CD4-positive, alpha-beta T cell treated with Interleukin-6 for 4 hours (primary cell): ENCODE data around the gene CTBP1.
A peak's percentile ranks its signal among the peaks of the same experiment; 100 is the strongest.

Experiments
- DNase-seq: peaks from one replicate; pipeline ENCODE4 v3.0.0-alpha.2; 2020; ENCODE audit warnings: mixed read lengths

CTBP1 gene

DNA sequence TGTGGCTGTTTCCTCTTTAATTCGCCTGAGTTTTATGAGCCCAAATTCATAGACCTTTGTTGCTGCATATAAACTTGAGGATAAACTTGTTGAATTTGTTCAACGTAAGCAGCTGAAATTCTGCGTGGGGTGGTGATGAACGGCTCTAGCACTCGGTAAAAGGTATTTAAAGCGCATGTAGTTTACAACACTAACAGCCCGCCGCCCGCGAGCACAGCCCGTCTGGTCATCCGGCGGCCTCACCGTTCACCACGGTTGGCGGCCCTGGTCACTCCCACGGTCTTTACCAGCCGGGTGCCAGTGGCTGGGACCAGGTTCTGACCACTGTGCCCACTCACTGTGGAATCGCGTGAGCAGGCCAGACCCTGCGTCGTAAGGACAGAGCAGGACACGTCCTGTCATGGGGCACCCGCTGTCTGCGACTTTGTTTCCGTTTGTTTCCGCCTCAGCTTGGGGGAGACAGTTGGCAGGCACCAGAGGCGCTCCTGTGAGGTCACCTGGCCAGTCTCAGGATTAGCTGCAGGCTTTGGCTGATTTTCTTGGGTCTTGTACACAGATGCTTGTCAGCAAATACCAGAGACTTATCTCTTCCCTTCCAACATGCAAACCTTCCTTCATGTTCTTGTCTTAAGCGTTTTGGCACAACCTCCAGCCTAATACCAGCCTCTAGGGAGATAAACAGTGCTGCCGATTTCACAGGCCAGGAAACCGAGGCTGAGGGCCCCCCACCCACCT lies 39.8 kb downstream of the CTBP1 start:
- DNase-seq = no peak

DNA sequence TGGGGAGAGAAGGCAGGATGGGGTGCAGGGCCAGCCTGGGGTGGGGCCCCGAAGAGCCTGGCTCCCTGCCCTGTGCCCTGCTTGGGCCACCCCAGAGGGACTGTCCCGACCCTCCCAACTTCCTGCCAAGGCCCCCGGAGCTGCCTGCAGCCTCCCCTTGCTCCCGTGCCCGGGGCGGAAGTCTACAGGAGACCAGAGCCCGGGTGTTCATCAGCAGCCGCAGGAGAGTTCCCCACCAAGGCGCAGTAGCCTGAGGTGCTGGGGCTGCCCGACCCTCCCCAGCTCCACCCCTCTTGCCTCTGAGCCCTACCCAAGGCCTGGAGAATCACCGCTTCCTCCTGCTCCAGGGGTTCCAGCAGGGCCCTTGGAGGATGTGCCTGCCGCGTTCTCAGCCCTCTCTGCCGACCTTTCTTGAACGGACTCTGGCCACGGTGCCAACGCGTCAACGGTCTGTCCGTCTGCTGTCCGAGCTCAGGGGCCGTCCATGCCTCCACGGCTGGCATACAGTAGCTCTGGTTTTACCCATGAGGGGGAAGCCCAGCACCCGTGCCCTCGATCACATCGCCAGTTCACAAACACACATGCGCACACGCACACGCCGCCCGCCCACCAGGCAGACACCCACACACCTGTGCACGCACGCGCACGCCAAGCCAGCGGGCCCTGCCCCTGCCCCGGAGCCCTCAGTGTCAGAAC lies 40.5 kb downstream of the CTBP1 start:
- no peak for DNase-seq

DNA sequence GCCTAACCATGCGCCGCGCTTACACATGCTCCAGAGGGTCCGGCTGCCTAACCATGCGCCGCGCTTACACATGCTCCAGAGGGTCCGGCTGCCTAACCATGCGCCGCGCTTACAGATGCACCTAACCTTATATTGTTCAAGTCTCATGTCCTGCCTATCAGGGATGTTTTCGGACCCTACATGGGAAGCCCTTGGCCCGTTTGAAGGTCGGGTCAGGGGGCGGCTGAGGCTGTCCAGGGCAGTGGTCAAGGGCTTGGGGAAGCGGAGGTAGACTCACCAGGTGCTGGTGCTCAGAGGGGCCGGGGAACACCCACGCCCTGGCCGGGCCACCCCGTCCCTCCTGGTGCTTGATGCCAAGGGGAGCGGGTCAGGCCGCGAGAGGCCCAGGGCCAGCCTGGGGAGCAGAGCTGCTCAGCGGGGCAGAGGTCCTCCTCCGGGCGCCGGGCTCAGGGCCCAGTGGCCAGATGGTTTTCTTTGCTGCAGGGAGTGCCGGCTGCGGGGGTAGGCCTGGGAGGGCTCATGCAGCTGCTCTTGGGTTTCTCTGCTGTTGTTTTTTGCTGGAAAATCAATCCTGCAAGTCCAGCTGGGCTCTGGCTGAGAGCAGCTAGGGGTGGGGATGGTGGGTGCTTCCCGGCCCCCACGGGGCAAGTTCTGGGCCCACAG lies 41.2 kb downstream of the CTBP1 start:
- DNase-seq = no peak

DNA sequence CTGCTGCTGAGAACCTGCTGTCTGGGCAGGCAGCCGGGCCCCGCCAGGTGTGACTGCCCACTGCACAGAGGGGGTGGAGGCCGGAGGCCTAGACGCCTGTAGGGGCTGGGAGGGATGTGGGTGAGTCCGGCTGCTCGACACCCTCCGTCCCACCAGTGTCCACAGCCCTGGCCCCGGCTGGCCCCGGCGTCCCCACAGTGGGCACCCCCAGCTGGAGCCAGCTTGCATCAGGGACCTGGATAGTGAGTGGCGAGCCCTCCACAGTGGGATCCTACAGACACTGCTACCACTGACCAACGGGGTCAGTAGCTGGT lies 41.8 kb downstream of the CTBP1 start:
- DNase-seq = no peak

DNA sequence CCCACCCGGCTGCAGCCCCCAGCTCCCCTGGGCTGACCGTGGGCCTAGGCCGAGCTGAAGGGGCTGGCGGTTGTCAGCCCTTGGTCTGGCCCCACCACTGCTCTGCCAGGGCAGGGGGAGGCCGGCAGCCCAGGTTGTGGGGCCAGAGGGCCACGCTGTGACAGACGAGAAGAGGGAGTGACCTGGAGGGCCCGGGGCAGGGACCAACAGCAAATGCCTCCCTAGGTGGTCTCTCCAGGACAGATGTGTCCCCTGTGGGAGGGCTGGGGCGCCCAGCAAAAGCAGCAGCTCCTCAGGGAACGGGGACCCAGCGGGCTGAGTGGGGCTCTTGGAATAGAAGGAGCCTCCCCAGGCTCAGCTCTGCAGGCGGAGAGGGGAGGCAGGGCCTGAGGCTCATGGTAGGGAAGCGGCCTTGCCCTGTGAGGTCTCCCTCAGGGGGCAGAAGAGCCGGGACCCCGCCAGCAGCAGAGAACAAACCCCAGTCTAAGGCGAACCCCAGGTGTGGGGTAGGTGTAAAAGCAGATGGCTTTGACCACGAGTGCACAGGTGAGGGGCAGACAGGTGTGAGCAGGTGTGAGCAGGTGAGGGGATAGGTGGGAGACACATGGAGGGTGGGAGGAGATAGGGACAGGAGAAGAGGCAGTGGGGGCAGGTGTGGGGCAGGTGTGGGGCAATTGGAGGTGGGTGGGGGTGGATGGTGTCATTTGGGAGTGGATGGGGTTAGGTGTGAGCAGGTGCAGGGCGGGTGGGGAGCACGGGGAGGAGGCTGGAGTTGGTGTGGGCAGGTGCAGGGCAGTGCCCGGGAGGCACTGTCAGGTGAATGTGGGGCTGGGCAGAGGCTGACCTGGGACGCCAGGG lies 42.4 kb downstream of the CTBP1 start:
- DNase-seq = no peak

DNA sequence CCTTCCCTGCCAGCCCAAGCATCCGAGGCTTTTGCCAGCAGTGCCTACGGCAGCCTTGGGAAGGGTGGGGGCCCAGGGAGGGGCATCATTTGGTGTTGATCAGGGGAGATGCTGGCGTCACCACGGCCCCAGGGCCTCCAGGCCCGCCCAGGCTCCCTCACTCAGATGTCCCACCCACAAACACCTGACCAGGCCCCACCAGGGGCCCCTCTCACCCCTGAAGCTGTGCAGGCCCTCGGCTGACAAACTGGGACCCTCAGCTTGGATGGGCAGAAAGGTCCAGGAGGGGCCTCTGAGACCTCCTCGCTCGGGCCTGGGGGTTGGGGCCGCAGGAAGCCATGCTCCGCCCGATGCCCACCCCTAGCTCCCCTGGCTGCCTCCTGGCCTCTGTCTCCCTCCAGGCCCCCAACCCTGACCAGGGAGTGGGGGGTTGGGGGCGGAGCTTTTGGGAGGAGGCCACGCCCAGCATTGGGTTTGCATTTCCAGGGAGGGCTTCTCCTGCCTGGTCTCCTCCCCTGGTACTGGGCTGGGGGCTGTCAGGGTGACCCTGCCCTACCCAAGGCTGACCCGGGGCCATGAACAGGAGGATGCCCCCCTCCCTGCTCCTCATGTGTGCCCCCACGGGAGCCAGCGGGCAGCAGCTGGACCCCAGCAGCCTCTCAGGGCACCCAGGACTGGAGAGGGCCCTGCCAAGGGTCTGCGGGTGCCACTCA lies 43.2 kb downstream of the CTBP1 start:
- DNase-seq = no peak

DNA sequence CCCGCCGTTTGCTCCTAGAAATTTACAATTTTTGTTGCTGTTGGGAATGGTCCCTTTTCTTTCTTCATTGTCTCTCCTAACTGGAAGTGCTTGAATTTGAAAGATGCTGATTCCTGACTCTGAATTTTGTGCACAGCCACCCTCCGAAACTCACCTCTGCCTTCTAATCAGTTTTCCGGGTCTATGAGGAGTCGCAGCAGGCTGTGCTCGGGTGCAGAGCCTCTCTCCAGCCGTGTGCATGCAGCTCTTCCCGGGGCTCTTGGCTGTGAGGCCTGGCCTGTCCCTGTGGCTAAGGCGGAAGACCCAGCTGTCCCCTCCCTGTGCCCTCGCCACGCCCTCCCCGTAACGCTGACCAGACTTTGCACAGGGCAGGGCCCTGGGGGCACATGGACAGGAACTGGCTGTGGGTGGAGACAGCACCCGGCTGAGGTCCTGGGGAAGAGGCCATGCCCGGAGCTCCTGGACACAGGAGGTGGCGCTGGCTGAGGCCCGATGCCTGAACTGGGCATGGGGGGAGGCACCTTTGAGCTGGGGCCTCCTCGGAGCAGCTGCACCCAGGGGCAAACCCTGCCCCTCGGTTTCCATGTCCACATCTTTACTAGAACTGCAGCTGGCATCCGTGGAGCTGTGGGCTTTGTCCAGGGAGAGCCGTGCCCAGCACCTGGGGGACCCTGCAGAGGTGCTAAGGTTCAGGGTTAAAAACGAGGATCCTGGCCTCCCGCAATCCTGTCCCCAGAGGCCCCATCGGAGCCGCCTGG lies 43.9 kb downstream of the CTBP1 start:
- DNase-seq = no peak

DNA sequence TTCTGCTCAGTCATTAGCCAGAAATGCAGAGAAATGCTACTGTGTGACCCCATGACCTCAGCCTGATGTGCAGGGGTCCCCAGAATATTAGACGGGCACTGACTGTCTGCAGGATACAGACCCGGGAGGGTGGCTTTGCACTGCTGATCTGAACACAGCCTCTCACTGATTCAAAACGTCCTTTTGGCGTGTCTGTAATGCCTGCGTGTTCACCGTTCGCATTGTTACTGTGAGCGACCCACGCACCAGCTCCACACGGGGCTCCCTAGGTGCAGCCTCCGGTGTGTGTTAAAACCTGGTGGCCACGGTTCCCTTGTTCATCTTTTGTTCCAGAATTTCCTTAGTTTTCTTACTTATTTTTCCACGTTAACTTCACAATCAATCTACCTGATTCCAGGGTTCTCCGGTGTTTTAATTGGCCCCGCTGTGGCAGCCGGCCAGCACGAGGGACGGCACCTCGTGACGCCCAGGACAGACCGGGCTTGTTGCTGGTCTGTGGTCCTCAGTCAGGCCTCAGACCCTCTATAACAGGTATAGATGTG lies 44.6 kb downstream of the CTBP1 start:
- DNase-seq = no peak

DNA sequence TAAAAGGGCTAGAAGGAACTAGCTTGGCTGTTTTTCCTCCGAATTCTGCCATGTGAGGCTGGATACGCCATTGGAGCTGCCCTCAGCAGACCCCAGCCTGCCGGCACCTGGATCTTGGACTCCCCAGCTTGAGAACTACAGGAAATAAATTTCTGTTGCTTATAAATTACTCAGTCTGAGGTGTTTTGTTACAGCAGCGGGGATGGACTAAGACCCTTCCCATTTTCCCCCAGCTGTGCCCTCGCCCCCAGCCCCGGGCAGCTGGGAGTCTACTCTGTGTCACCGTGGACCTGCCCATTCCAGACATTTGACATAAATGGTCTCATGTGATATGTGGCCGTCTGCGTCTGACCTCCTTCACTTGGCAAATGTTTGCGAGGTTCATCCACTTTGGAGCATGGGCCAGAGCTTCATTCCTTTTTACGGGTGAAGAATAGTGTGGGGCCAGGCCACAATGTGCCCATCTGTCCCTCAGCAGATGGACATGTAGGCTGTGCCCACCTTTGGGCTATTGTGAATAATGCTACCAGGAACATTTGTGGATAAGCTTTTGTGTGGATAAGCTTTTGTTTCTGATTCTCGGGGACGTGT lies 45.8 kb downstream of the CTBP1 start:
- no peak for DNase-seq

DNA sequence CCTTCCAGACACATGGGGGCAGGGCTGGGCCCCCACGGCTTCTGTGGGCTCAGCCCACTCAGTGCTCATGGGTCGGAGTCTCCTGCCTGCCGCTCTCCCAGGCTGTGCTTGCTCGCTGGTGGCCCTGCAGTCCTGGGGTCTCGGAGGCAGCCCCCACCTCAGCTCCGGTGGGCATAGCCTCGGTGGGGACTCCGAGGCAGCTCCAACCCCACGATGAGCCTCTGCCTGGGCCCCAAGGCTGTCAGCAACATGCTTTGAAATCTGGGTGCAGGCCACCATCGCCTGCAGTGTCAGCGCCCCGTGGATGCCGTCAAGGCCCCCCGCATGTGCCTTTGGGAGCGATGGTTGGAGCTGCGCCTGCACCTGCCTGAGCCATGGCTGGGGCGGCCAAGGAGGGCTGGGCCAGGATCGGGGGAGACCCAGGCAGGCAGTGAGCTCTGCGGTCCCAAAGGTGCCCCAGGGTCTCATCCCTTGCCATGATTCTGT lies 46.4 kb downstream of the CTBP1 start:
- no peak for DNase-seq

DNA sequence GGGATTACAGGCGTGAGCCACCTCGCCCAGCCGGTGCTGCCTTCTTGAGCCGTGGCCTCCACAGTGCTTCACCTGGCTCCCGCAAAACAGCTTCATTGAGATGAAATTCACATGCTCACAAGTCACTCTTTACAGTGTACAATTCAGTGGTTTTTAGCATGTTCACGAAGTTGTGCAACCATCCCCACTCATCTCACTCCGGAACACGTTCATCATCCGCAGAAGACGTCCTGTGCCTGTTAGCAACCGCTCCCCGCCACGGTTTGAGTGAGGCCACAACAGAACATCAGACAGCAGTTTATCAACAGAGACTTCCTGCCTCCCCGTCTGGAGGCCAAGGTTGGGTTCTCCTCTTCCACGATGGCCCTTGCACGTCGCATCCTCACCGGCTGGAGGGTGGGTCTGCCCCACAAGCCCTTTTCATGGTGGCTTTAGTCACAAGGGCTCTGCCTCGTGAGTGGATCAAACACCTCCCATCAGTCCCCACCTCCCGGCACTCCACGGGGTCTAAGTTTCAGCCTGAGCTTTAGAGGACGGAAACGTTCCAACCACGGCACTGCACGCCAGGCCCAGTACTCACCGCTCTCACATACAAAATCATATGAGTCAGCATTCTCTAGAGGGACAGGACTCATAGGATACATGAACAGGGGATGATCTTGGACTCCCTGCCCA lies 46.9 kb downstream of the CTBP1 start:
- DNase-seq = peak; percentile 89

DNA sequence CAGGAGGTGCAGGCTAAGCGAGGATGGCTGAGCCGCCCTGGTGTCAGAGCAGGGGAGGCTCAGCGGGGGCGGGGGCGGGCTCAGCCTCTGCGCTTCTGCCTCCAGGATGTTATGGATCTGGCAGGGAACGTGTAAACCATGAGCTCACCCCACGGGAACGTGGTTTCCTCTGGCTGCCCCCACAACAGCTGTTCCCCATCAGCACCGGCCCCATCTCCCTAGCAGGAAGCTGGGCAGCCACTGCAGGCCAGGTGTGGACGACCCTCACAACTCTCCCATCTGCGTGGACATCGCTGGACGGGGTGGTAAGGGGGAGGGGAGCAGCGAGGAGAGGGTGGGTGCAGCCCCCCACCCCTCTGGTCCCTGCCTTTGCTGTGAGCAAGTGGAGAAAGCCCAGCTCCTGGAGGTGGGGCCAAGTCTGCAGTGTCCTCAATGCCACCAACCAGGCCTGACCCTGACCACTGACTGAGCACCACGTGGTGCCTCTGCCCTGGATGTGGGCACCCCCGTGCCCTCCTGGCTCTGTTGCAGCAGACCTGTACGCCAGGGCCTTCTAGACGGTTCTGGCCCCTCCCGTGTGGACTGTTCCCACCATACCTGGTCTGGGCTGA lies 48.4 kb downstream of the CTBP1 start:
- peak; percentile 39 for DNase-seq

DNA sequence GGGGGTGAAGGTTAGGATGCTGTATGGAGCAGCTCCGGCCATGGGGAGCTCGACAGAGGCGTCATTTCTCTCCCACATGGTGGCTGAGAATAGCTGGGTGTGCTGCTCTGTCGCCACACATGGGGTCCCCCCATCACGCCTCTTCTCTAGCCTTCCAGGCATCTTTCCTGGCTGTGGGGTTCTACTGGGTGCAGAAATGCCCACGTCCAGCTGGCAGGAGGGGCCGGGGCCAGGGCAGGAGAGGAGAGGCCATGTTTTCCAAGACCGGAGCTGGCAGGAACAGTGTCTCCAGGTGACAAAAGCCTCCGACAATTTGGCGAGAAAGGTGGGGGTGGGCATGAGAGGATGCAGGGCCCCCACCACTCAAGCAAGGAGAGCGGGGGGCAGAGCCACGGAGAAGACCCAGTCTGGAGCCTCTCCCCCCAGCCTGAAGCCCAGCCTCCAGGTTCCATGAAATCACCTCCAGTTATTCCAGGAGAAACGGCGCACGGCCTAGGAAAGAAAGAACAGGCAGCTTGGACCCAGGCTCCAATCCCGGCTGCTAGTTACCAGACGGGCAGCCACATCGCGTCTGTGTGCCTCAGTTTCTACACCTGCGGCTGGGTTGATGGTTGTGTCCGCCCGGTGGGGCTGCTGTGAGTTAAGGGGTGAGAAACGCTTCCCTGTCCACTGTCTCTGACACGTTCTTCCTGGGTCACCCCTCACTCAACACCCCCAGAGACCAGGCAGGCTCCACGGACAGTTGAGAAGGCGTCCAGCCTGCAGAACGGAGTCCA lies 49.2 kb downstream of the CTBP1 start:
- DNase-seq = no peak

DNA sequence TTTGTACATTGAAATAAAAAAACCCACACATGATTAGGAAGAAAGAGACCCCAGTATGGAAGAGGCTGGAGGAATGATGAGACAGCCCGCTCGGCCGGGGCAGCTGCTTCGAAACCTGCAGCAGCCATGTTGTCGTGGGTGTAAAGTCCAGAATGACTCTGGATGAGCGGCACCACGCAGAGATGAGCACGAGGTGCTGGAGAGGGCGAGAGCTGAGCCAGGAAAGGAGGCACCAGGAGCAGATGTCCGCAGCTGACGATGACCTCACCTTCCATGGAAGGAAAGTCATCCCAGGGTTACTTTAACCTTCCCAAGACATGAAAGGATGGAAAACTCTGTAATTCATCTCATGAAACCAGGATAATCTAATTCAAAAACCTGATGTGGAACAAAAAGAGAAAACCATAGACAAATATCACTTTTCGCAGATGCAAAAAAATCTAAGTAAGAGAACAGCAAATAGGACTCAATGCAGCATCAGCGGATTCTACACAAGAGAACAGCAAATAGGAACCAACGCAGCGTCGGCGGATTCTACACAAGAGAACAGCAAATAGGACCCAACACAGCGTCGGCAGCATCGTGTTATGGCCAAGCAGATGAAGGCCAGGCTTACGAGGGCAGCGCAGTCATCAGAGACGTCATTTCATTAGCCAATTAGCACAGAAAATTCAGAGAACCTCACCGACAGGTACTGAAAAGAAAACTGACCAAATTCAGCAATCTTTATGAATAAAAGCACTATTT lies 50.7 kb downstream of the CTBP1 start:
- no peak for DNase-seq

DNA sequence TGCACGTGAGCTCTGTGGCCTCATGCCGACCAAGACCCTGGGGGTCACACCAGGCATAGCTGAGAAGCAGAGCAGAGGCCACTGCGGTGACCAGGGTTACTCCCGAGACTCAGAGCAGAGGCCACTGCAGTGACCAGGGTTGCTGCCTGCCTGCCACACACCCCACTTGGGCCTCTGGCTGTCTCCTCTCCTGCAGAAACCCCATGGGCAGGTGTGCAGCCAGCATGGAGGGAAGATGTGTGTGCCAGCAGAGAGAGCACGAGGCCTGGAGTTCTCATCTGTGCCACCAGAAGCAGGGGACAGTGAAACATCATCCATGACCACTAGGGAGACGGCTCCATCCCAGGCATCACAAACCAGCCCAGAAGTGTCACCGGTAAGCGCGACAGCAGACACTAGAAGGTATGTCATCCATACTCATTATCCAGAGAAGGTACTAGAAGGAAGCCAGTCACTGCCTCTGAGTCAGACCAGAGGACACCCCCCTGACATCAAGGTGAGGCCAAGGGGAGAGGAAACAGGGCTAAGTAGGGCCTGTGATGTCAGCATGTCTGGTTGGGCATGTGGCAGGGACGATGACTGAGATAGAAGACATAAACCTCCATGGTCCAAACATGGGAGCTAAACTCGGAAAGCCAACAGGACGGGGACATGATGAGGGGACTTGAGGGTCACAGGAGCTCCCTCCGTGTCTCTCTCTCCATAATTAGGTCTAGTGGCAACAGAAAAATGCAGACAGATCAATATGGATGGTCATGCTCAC lies 52.3 kb downstream of the CTBP1 start:
- no peak for DNase-seq

DNA sequence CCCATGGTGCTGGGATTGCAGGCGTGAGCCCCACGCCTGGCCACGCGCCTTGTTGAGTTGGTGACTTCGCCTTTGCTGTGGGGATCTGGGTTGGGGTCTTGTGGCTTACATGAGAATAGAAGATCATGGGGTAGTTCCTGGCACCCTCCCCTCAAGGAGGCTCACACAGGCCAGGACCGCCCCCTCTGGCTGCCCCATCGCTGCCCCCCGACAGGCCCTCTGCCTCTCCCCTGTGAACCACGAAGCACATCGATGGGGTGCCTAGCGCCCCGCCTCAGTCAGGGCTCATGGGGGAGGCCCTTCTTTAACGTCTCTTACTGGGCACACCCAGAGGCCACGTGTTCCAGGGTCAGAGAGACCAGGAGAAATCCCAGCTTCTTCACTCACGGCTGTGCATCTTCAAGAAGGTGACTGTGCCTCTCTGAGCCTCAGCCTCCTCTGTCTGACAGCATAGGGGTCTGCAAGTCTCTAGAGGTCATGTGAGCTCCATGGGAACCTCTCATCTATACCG lies 53.0 kb downstream of the CTBP1 start:
- no peak for DNase-seq

DNA sequence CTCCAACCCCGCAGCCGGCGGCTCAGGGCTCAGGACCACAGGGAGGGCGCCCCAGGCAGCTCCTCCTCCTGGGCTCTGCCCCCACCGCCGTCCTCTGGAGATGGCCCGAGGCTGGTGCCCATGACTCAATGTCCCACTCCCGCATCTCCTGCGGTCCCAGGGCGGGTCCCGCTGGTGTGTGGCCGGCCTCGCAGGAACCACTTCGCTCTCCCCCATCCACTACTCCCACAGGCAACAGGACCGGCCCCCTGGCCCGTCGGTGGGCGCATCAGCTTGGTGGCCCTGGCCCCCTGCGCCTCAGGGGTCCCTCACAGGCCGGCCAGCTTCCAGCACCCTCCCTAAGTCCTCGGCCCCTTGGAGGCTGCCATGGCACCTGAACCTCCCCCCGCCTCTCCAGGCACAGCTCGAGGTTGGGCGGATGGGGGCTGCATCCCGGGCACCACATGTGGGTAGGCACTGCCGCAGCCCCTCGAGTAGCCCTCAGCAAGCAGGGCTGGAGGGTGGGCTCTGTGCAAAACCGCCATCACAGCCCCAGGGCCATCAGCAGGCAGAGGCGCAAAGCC lies 53.7 kb downstream of the CTBP1 start:
- no peak for DNase-seq
